ENCODE measurements around the gene DAGLA. TPM values are rescaled to one million over a fixed set of nuclear protein-coding genes. Genes with fewer than 3 reads are reported as not detected.

Gene DAGLA
- total and polyA plus RNA-seq, 2 of the 13 experiments (the other 11 are each of a cell fraction or from before 2014, with no cell fraction given) = 2.6 to 3.9 TPM

GRCh38 chr11:61769169-61769920 is 89.2 kb downstream of the DAGLA start (continued):
- TF ChIP-seq HMGXB3 (CRISPR knock-in tag; IDR thresholded peaks at IDR 0.05; ENCODE audit: borderline replicate concordance) = no peak
- no peak for TF ChIP-seq JUNB (CRISPR knock-in tag; IDR thresholded peaks at IDR 0.05; ENCODE audit: borderline replicate concordance)
- peak; percentile 21; the same call in 1 of the 2 replicates for TF ChIP-seq FOXK1 (CRISPR knock-in tag; IDR thresholded peaks at IDR 0.05; ENCODE audit: borderline replicate concordance, low read depth)
- TF ChIP-seq SALL1 (CRISPR knock-in tag; IDR thresholded peaks at IDR 0.05) = peak; percentile 69
- TF ChIP-seq ZNF30 (CRISPR knock-in tag; IDR thresholded peaks at IDR 0.05) = no peak
- no peak for TF ChIP-seq ZNF326 (CRISPR knock-in tag; IDR thresholded peaks at IDR 0.05; ENCODE audit: borderline replicate concordance)
- TF ChIP-seq RNF219 (CRISPR knock-in tag; IDR thresholded peaks at IDR 0.05) = no peak
- TF ChIP-seq ZBTB26 (CRISPR knock-in tag; IDR thresholded peaks at IDR 0.05; ENCODE audit: borderline replicate concordance) = no peak
- no peak for TF ChIP-seq HOXD1 (CRISPR knock-in tag; IDR thresholded peaks at IDR 0.05)
- TF ChIP-seq HNF4G (IDR thresholded peaks at IDR 0.05; ENCODE audit: borderline replicate concordance, low read depth, low read length) = peak; percentile 88
- TF ChIP-seq HNF4G (CRISPR knock-in tag; IDR thresholded peaks at IDR 0.05; ENCODE audit: borderline replicate concordance, low read depth) = 0 out of 2 replicates have a peak, but pooled peaks have one; percentile 30
- TF ChIP-seq HBP1 (CRISPR knock-in tag; IDR thresholded peaks at IDR 0.05; ENCODE audit: low read depth) = peak; percentile 53; the same call in 1 of the 2 replicates
- TF ChIP-seq PRDM15 (CRISPR knock-in tag; IDR thresholded peaks at IDR 0.05) = no peak; the same call in 1 of the 2 replicates
- TF ChIP-seq RARA (CRISPR knock-in tag; IDR thresholded peaks at IDR 0.05) = peak; percentile 89
- TF ChIP-seq MYNN (CRISPR knock-in tag; IDR thresholded peaks at IDR 0.05; ENCODE audit: low read depth) = 0 out of 2 replicates have a peak, but pooled peaks have one; percentile 34
